K562 treated with DMSO at 1 percent for 12 hours (cell line): ENCODE measurements around the gene ARHGEF9. TPM values are rescaled to one million over a fixed set of nuclear protein-coding genes. Genes with fewer than 3 reads are reported as not detected.

Experiments used
- total RNA-seq: library from RNA; unstranded; fragments of 300-600 nt; gene quantifications from 2 replicates; pipeline ENCODE4 v1.2.3, GENCODE V29; 2022; ENCODE audit not compliant: insufficient read depth

ARHGEF9 gene
- total RNA-seq, result 0.67 TPM in 1 of 2 replicates, not detected in the other

DNA sequence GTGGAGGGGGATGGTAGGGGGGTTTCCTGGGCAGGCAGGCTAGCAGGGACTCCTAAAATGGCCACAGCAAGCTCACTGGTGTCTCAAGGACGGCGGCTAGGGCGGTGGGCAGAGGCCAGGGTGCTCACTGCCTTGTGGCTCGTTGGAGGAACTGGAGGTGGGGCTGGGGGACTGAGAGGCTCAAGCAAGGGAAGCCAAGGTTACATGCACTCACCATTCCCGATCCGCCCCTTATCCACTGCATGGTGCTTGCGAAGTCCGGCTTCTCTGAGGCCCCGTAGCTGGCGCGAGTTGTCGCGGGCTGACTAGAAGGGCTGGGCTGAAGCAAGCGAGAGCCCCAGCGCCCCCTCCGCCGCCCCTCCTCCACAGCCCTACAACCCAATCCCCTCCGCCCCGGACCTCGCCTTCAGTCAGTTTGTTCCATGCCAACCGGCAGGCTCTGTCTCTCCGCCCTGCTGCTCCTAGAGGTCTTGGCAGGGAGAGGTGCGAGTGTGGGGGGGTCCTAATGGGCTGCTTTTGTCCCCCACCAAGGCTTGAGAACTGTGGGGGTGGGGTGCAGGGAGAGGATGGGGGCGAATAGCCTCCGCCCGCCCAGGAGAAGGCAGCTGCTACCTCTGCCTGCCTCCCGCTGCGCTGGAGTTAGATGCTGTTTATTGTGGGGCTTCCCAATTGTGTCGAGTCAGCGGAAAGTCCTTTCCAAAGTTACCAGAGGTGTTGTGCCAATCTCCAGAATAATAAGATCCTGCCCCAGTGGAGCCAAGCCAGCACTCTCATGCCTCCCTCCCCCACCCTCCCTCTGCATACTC, at the start of gene ARHGEF9:
TSS of gene ARHGEF9 (minus strand) at position 313 of the 806 bp plus-strand sequence. CDS start at position 244, 69 bp downstream.

